ENCODE data around the gene EDARADD.

The EDARADD gene

GRCh38 chr1:236371083-236371482 is 23.0 kb upstream of the EDARADD start:
- TF ChIP-seq, protein P1, sequence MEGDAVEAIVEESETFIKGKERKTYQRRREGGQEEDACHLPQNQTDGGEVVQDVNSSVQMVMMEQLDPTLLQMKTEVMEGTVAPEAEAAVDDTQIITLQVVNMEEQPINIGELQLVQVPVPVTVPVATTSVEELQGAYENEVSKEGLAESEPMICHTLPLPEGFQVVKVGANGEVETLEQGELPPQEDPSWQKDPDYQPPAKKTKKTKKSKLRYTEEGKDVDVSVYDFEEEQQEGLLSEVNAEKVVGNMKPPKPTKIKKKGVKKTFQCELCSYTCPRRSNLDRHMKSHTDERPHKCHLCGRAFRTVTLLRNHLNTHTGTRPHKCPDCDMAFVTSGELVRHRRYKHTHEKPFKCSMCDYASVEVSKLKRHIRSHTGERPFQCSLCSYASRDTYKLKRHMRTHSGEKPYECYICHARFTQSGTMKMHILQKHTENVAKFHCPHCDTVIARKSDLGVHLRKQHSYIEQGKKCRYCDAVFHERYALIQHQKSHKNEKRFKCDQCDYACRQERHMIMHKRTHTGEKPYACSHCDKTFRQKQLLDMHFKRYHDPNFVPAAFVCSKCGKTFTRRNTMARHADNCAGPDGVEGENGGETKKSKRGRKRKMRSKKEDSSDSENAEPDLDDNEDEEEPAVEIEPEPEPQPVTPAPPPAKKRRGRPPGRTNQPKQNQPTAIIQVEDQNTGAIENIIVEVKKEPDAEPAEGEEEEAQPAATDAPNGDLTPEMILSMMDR (IDR thresholded peaks at IDR 0.05; ENCODE audit: insufficient read depth, low read depth, low read length, missing control alignments) = no peak
- no peak for DNase-seq (ENCODE audit: low read depth)
- no peak overlapping the region for H3K4me3 ChIP-seq (ENCODE audit: low read length)

DNA sequence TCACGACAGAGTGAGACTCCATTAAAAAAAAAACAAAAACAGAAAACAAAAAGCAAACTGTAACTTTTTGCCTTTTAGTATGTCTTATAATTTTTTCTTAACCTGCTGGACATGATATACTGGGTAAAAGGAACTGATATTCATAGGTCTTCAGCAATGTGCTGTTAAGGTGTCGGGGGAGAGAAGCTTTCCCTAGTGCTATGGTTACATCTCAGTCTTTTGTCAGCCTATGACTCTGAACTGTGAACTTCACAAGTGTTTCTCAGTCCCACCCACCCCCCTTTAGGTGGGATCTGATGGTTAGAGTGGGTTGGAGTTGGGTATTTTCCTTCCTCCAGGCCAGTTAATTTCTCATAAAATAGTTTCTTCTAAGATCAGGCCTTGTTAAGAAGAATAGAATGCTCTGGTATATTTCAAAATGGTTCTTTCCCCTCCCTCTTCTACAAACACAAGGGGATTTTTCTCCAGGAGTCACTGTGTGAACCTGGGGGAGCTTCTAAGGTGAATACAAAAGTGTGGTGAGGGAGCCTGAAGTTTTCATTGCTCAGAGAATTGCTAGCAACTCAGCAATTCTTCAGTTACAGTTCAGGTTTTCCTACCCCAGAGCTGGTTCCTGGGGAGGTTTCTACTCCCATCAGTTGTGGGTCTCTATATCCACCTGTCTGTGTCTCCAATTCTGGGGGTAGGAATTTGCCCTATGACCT is 16.1 kb upstream of the EDARADD start:
- TF ChIP-seq, protein P1 (IDR thresholded peaks at IDR 0.05; ENCODE audit: insufficient read depth, low read depth, low read length, missing control alignments) = no peak
- no peak overlapping the region for H3K4me3 ChIP-seq (ENCODE audit: low read length)
- no peak for DNase-seq (ENCODE audit: low read depth)

- TF ChIP-seq, protein P1 (IDR thresholded peaks at IDR 0.05; ENCODE audit: insufficient read depth, low read depth, low read length, missing control alignments) = no peak
- no peak for DNase-seq (ENCODE audit: low read depth)
- no peak overlapping the region for H3K4me3 ChIP-seq (ENCODE audit: low read length)
These were observed 12.4 kb upstream of the EDARADD start for GRCh38 chr1:236381565-236382158.

DNA sequence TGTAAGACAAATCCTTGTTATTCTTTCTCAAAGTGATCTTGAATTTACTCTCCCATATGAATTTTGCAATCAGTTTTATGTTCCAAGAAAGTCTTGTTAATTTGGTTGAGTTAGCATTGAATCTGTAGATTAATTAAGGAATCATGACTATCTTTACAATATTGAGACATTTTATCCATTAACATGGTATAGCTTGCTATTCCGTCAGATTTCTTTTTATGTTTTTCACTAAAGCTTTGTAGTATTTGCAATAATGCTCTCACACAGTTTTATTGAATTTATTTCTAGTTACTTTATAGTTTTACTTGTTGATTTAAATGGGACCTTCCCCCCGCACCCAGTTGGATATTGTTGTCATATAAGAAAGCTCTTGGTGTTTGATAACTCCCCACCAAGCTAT is 5.8 kb upstream of the EDARADD start:
- no peak for DNase-seq (ENCODE audit: low read depth)
- TF ChIP-seq, protein P1 (IDR thresholded peaks at IDR 0.05; ENCODE audit: insufficient read depth, low read depth, low read length, missing control alignments) = no peak
- no peak overlapping the region for H3K4me3 ChIP-seq (ENCODE audit: low read length)

GRCh38 chr1:236389253-236389652 is 4.8 kb upstream of the EDARADD start:
- DNase-seq (ENCODE audit: low read depth) = peak; percentile 15
- TF ChIP-seq, protein P1 (IDR thresholded peaks at IDR 0.05; ENCODE audit: insufficient read depth, low read depth, low read length, missing control alignments) = no peak
- no peak overlapping the region for H3K4me3 ChIP-seq (ENCODE audit: low read length)

DNA sequence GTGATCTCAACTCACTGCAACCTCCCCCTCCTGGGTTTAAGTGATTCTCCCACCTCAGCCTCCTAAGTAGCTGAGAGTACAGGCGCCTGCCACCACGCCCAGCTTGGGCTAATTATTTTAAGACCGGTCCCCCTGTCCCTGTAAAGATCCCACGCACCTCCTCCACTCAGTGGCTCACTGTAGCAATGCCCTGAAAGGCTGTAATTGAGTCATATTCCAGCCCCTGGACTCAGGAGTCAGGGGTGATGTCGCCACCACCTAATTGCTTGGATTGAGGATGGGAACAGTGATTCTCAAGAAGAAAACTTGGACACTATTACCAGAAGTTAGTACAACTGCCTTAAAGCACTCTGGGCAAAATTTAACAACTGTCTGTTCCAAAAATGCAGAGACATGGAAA is 3.1 kb upstream of the EDARADD start:
- H3K4me3 ChIP-seq (ENCODE audit: low read length) = no peak overlapping the region
- DNase-seq (ENCODE audit: low read depth) = no peak
- TF ChIP-seq, protein P1 (IDR thresholded peaks at IDR 0.05; ENCODE audit: insufficient read depth, low read depth, low read length, missing control alignments) = no peak

- no peak for DNase-seq (ENCODE audit: low read depth)
- TF ChIP-seq, protein P1 (IDR thresholded peaks at IDR 0.05; ENCODE audit: insufficient read depth, low read depth, low read length, missing control alignments) = no peak
- H3K4me3 ChIP-seq (ENCODE audit: low read length) = no peak overlapping the region
These were observed 1.9 kb upstream of the EDARADD start for GRCh38 chr1:236392182-236392581.

All from epithelial cell of esophagus (primary cell).